Thyroid gland (tissue), 4 donors: Measurements from ENCODE around the gene RGPD8.
"Not testable (repeated sequence)": the region's sequence is repeated elsewhere in the genome, so short reads cannot be mapped to it uniquely, and the experiment has no call there.

Source experiments
- POLR2A ChIP-seq, 2 donors: fragments of 450-650 bp; IDR thresholded peaks; one replicate each; pipeline ENCODE4 v1.6.1; 2017; ENCODE audit warnings: antibody characterized with exemption in 2 of 2, mild to moderate bottlenecking in 2 of 2, moderate library complexity in 1 of 2
- TF ChIP-seq, protein P1 (sequence below), 6 experiments: fragments of 200-600 bp in 3 of 6; fragments of 450-650 bp in 3 of 6; sonication (generic) in 3 of 6; IDR thresholded peaks; one replicate each; pipeline ENCODE4 v1.5.1; 2016 to 2019; ENCODE audit warnings: antibody characterized with exemption in 6 of 6, mild to moderate bottlenecking in 2 of 6, inconsistent platforms in 1 of 6, moderate library complexity in 1 of 6

DNA sequence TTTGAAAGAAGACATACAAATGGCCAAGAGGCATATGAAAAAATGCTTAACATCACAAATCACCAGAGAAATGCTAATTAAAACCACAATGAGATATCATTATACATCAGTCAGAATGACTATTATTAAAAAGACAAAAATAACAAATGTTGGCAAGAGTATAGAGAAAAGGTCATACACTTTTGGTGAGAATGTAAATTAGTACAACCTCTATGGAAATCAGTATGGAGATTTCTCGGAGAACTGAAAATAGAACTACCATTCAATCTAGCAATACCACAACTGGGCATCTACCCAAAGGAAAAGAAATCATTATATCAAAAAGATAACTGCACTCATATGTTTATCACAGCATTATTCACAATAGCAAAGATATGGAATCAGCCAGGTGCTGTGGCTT is 10.8 kb upstream of the RGPD8 start:
- TF ChIP-seq, protein P1, sequence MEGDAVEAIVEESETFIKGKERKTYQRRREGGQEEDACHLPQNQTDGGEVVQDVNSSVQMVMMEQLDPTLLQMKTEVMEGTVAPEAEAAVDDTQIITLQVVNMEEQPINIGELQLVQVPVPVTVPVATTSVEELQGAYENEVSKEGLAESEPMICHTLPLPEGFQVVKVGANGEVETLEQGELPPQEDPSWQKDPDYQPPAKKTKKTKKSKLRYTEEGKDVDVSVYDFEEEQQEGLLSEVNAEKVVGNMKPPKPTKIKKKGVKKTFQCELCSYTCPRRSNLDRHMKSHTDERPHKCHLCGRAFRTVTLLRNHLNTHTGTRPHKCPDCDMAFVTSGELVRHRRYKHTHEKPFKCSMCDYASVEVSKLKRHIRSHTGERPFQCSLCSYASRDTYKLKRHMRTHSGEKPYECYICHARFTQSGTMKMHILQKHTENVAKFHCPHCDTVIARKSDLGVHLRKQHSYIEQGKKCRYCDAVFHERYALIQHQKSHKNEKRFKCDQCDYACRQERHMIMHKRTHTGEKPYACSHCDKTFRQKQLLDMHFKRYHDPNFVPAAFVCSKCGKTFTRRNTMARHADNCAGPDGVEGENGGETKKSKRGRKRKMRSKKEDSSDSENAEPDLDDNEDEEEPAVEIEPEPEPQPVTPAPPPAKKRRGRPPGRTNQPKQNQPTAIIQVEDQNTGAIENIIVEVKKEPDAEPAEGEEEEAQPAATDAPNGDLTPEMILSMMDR (IDR thresholded peaks at IDR 0.05) = not testable (repeated sequence)
- TF ChIP-seq POLR2A (IDR thresholded peaks at IDR 0.05) = not testable (repeated sequence)
